GM19043 (cell line): Measurements from ENCODE around the gene ZFYVE9.
"Not testable (repeated sequence)": the region's sequence is repeated elsewhere in the genome, so short reads cannot be mapped to it uniquely, and the experiment has no call there.

Source experiments
- ATAC-seq: cut with Tn5 transposase; IDR thresholded peaks from one replicate; pipeline ENCODE4 v1.9.1; 2021; ENCODE audit warnings: low read depth; ENCODE audit not compliant: unreplicated experiment

The ZFYVE9 gene

GRCh38 chr1:52142220-52143183 is 613 bp downstream of the ZFYVE9 start:
- peak; percentile 28 for ATAC-seq

- no peak for ATAC-seq
Measured at GRCh38 chr1:52145137-52145536, 3.2 kb downstream of the ZFYVE9 start.

GRCh38 chr1:52150445-52150844 is 8.6 kb downstream of the ZFYVE9 start:
- ATAC-seq = not testable (repeated sequence)

GRCh38 chr1:52150946-52151345 is 9.1 kb downstream of the ZFYVE9 start:
- ATAC-seq = no peak

- no peak for ATAC-seq
Measured at GRCh38 chr1:52152572-52152971, 10.7 kb downstream of the ZFYVE9 start.

GRCh38 chr1:52153010-52153409 is 11.1 kb downstream of the ZFYVE9 start:
- ATAC-seq = no peak

- ATAC-seq = no peak
Measured at GRCh38 chr1:52153898-52154297, 12.0 kb downstream of the ZFYVE9 start.

- no peak for ATAC-seq
Measured at GRCh38 chr1:52156460-52156859, 14.6 kb downstream of the ZFYVE9 start.

- ATAC-seq = no peak
Measured at GRCh38 chr1:52157582-52157981, 15.7 kb downstream of the ZFYVE9 start.

- ATAC-seq = no peak
Measured at GRCh38 chr1:52158218-52158617, 16.3 kb downstream of the ZFYVE9 start.

GRCh38 chr1:52159033-52159789 is 17.3 kb downstream of the ZFYVE9 start:
- no peak for ATAC-seq

- ATAC-seq = no peak
Measured at GRCh38 chr1:52162947-52163346, 21.1 kb downstream of the ZFYVE9 start.

- no peak for ATAC-seq
Measured at GRCh38 chr1:52164604-52165003, 22.7 kb downstream of the ZFYVE9 start.

- no peak for ATAC-seq
Measured at GRCh38 chr1:52166996-52167753, 25.3 kb downstream of the ZFYVE9 start.

GRCh38 chr1:52168373-52169080 is 26.6 kb downstream of the ZFYVE9 start:
- no peak for ATAC-seq

GRCh38 chr1:52171149-52171548 is 29.3 kb downstream of the ZFYVE9 start:
- ATAC-seq = not testable (repeated sequence)

- no peak for ATAC-seq
Measured at GRCh38 chr1:52179073-52179472, 37.2 kb downstream of the ZFYVE9 start.

- ATAC-seq = no peak
Measured at GRCh38 chr1:52180176-52180575, 38.3 kb downstream of the ZFYVE9 start.

- ATAC-seq = not testable (repeated sequence)
Measured at GRCh38 chr1:52181759-52182158, 39.9 kb downstream of the ZFYVE9 start.

- ATAC-seq = not testable (repeated sequence)
Measured at GRCh38 chr1:52182328-52182727, 40.4 kb downstream of the ZFYVE9 start.
